Suprapubic skin (tissue), 4 donors: Measurements from ENCODE around the gene RAVER2.

ENCODE experiments used
- CTCF ChIP-seq, 2 donors: fragments of 200-600 bp in 1 of 2; fragments of 450-650 bp in 1 of 2; sonication (generic) in 1 of 2; IDR thresholded peaks; one replicate each; pipeline ENCODE4 v1.5.1; 2016 to 2019; ENCODE audit warnings: antibody characterized with exemption in 2 of 2, mild to moderate bottlenecking in 1 of 2, moderate library complexity in 1 of 2
- EP300 ChIP-seq: sonication (generic); formaldehyde crosslinking; IDR thresholded peaks from one replicate; pipeline ENCODE4 v1.6.1; 2017; ENCODE audit warnings: antibody characterized with exemption
- POLR2A ChIP-seq, 2 donors: fragments of 450-650 bp; IDR thresholded peaks; one replicate each; pipeline ENCODE4 v1.6.1; 2017; ENCODE audit warnings: antibody characterized with exemption in 2 of 2, mild to moderate bottlenecking in 2 of 2, moderate library complexity in 2 of 2
- POLR2AphosphoS5 ChIP-seq, 3 donors: sonication (generic); formaldehyde crosslinking; IDR thresholded peaks; one replicate each; pipeline ENCODE4 v1.6.1; 2017; ENCODE audit warnings: antibody characterized with exemption in 3 of 3

- TF ChIP-seq POLR2AphosphoS5 (IDR thresholded peaks at IDR 0.05) (no peak), CTCF (IDR thresholded peaks at IDR 0.05) (no peak), POLR2A (IDR thresholded peaks at IDR 0.05) (no peak), EP300 (no peak)
Observed at GRCh38 chr1:64703600-64703999, 41.3 kb upstream of the RAVER2 start.
